HEK293 (cell line): ENCODE measurements around the gene DNAJC22.

Experiments used
- CTCF ChIA-PET: fragments of 350-600 bp; formaldehyde crosslinking; extraction: SDS; loops from one replicate; lab custom pipeline; 2021; ENCODE audit warnings: antibody characterized with exemption; lab: Yijun Ruan, JAX
- POLR2A ChIA-PET: fragments of 300-600 bp; formaldehyde crosslinking; extraction: SDS; loops from one replicate; lab custom pipeline; 2020; ENCODE audit warnings: antibody characterized with exemption, inconsistent platforms; lab: Yijun Ruan, JAX
- H3K27ac ChIP-seq: fragments of 200-500 bp; sonication (Bioruptor generic); 2 replicates; pipeline ENCODE4 v1.5.1; 2014; ENCODE audit warnings: low read depth, low read length, control low read depth, inconsistent platforms; ENCODE audit errors: extremely low read depth
- H3K36me3 ChIP-seq, 2 experiments: fragments of 200-500 bp in 1 of 2; sonication (Bioruptor generic) in 1 of 2; 1 replicate in 1 of 2; 2 replicates in 1 of 2; pipeline ENCODE4 v1.5.1; 2014 to 2017; ENCODE audit warnings: inconsistent platforms in 2 of 2, low read length in 2 of 2; ENCODE audit not compliant: control insufficient read depth in 2 of 2, insufficient read depth in 1 of 2
- H3K4me1 ChIP-seq: fragments of 200-500 bp; sonication (Bioruptor generic); 2 replicates; pipeline ENCODE4 v1.5.1; 2014; ENCODE audit warnings: mild to moderate bottlenecking, low read length, inconsistent platforms; ENCODE audit not compliant: control insufficient read depth, insufficient read depth
- H3K4me3 ChIP-seq: 2 replicates; pipeline ENCODE4 v1.5.1; 2011; ENCODE audit warnings: low read depth, mild to moderate bottlenecking, control low read depth, low read length, moderate library complexity
- H3K9me3 ChIP-seq: fragments of 200-500 bp; sonication (Bioruptor generic); 2 replicates; pipeline ENCODE4 v1.5.1; 2014; ENCODE audit warnings: low read depth, low read length, inconsistent platforms; ENCODE audit not compliant: control insufficient read depth, insufficient read depth
- BCL11B ChIP-seq: fragments of 450-650 bp; formaldehyde crosslinking; IDR thresholded peaks from 2 replicates; pipeline ENCODE4 v1.5.1; 2016; ENCODE audit warnings: low read depth, missing biosample characterization, missing genetic modification characterization
- EGR2 ChIP-seq: fragments of 450-650 bp; formaldehyde crosslinking; IDR thresholded peaks from 2 replicates; pipeline ENCODE4 v1.5.1; 2016; ENCODE audit warnings: low read depth, missing biosample characterization, missing genetic modification characterization
- FEZF1 ChIP-seq: fragments of 450-650 bp; formaldehyde crosslinking; IDR thresholded peaks from 2 replicates; pipeline ENCODE4 v1.5.1; 2016; ENCODE audit warnings: missing biosample characterization, missing genetic modification characterization
- HIC1 ChIP-seq: fragments of 450-650 bp; formaldehyde crosslinking; IDR thresholded peaks from 2 replicates; pipeline ENCODE4 v1.5.1; 2016; ENCODE audit warnings: missing biosample characterization, missing genetic modification characterization
- HOXD13 ChIP-seq: sonication (generic); formaldehyde crosslinking; IDR thresholded peaks from 2 replicates; pipeline ENCODE4 v1.8.0; 2022; ENCODE audit warnings: missing genetic modification reagents, borderline replicate concordance
- KLF8 ChIP-seq: fragments of 450-650 bp; formaldehyde crosslinking; IDR thresholded peaks from 2 replicates; pipeline ENCODE4 v1.5.1; 2016; ENCODE audit warnings: missing biosample characterization, missing genetic modification characterization
- OVOL3 ChIP-seq: fragments of 450-650 bp; formaldehyde crosslinking; IDR thresholded peaks from 2 replicates; pipeline ENCODE4 v1.5.1; 2016; ENCODE audit warnings: missing biosample characterization, missing genetic modification characterization
- PRDM1 ChIP-seq: fragments of 450-650 bp; formaldehyde crosslinking; IDR thresholded peaks from 2 replicates; pipeline ENCODE4; 2016; ENCODE audit warnings: missing biosample characterization, missing genetic modification characterization
- SALL2 ChIP-seq: fragments of 450-650 bp; formaldehyde crosslinking; IDR thresholded peaks from 2 replicates; pipeline ENCODE4 v1.5.0; 2017; ENCODE audit warnings: missing biosample characterization, mild to moderate bottlenecking, missing genetic modification characterization, borderline replicate concordance
- SCRT2 ChIP-seq: fragments of 450-650 bp; formaldehyde crosslinking; IDR thresholded peaks from 2 replicates; pipeline ENCODE4 v1.5.1; 2016; ENCODE audit warnings: missing biosample characterization, missing genetic modification characterization
- TCF7L2 ChIP-seq: IDR thresholded peaks from 2 replicates; pipeline ENCODE4 v1.6.1; 2011; ENCODE audit warnings: low read depth, mild to moderate bottlenecking, inconsistent platforms, low read length, moderate library complexity, borderline replicate concordance
- YY1 ChIP-seq: fragments of 450-650 bp; formaldehyde crosslinking; IDR thresholded peaks from 2 replicates; pipeline ENCODE4 v1.5.1; 2018; ENCODE audit warnings: missing biosample characterization, missing genetic modification characterization
- ZBTB7A ChIP-seq: fragments of 450-650 bp; formaldehyde crosslinking; IDR thresholded peaks from 2 replicates; pipeline ENCODE4 v1.5.1; 2016; ENCODE audit warnings: low read depth, missing biosample characterization, missing genetic modification characterization
- ZBTB8A ChIP-seq: fragments of 450-650 bp; formaldehyde crosslinking; IDR thresholded peaks from 2 replicates; pipeline ENCODE4 v1.5.1; 2016; ENCODE audit warnings: missing biosample characterization, missing genetic modification characterization
- ZEB2 ChIP-seq: fragments of 450-650 bp; formaldehyde crosslinking; IDR thresholded peaks from 2 replicates; pipeline ENCODE4 v1.5.1; 2016; ENCODE audit warnings: missing biosample characterization, missing genetic modification characterization
- ZFP37 ChIP-seq: fragments of 450-650 bp; formaldehyde crosslinking; IDR thresholded peaks from 2 replicates; pipeline ENCODE4 v1.5.1; 2016; ENCODE audit warnings: missing biosample characterization, missing genetic modification characterization
- ZNF133 ChIP-seq: fragments of 450-650 bp; formaldehyde crosslinking; IDR thresholded peaks from 2 replicates; pipeline ENCODE4 v1.5.1; 2016; ENCODE audit warnings: missing biosample characterization, missing genetic modification characterization
- ZNF138 ChIP-seq: fragments of 450-650 bp; formaldehyde crosslinking; IDR thresholded peaks from 2 replicates; pipeline ENCODE4 v1.5.1; 2016; ENCODE audit warnings: missing biosample characterization, missing genetic modification characterization, borderline replicate concordance
- ZNF19 ChIP-seq: fragments of 450-650 bp; formaldehyde crosslinking; IDR thresholded peaks from 2 replicates; pipeline ENCODE4; 2016; ENCODE audit warnings: missing biosample characterization, missing genetic modification characterization, low read depth
- ZNF26 ChIP-seq: fragments of 450-650 bp; formaldehyde crosslinking; IDR thresholded peaks from 2 replicates; pipeline ENCODE4 v1.5.1; 2016; ENCODE audit warnings: missing biosample characterization, missing genetic modification characterization
- ZNF366 ChIP-seq: fragments of 450-650 bp; formaldehyde crosslinking; conservative IDR thresholded peaks from 2 replicates; pipeline ENCODE4 v1.5.1; 2016; ENCODE audit warnings: missing biosample characterization, missing genetic modification characterization
- ZNF37A ChIP-seq: fragments of 450-650 bp; IDR thresholded peaks from 2 replicates; pipeline ENCODE4 v1.5.1; 2018; ENCODE audit warnings: missing biosample characterization, missing genetic modification characterization
- ZNF433 ChIP-seq: fragments of 450-650 bp; formaldehyde crosslinking; IDR thresholded peaks from 2 replicates; pipeline ENCODE4 v1.5.1; 2016; ENCODE audit warnings: missing biosample characterization, missing genetic modification characterization, low read depth
- ZNF488 ChIP-seq: fragments of 450-650 bp; formaldehyde crosslinking; IDR thresholded peaks from 2 replicates; pipeline ENCODE4 v1.5.1; 2016; ENCODE audit warnings: missing biosample characterization, missing genetic modification characterization
- ZNF558 ChIP-seq: fragments of 450-650 bp; formaldehyde crosslinking; IDR thresholded peaks from 2 replicates; pipeline ENCODE4 v1.5.1; 2016; ENCODE audit warnings: missing biosample characterization, missing genetic modification characterization
- ZNF830 ChIP-seq: fragments of 450-650 bp; IDR thresholded peaks from 2 replicates; pipeline ENCODE4 v1.5.0; 2018; ENCODE audit warnings: missing biosample characterization, missing genetic modification characterization, low read depth, mild to moderate bottlenecking, moderate library complexity
- ZNF843 ChIP-seq: fragments of 450-650 bp; formaldehyde crosslinking; IDR thresholded peaks from 2 replicates; pipeline ENCODE4 v1.5.1; 2016; ENCODE audit warnings: missing biosample characterization, missing genetic modification characterization
- TF ChIP-seq, protein P1 (sequence below): fragments of 450-650 bp; formaldehyde crosslinking; IDR thresholded peaks from 2 replicates; pipeline ENCODE4 v1.5.1; 2016; ENCODE audit warnings: missing biosample characterization, missing genetic modification characterization
- TF ChIP-seq, protein P2 (sequence below): fragments of 450-650 bp; IDR thresholded peaks from 2 replicates; pipeline ENCODE4 v1.5.1; 2018; ENCODE audit warnings: missing biosample characterization, missing genetic modification characterization

DNAJC22 gene

GRCh38 chr12:49348781-49349180 is 2.1 kb downstream of the DNAJC22 start:
- ChIA-PET CTCF (interaction anchor here (0.6 to 6.0 kb wide), 8 partner anchors 9 to 165 kb away, joined by 3 to 96 read pairs (median 32); partner anchors contain the start of gene C1QL4), POLR2A (no interaction called here)
- no peak overlapping the region for H3K27ac ChIP-seq
- H3K4me3 ChIP-seq, result no peak overlapping the region
- peaks cover 21% of the 10 kb centered on the region for H3K4me1 ChIP-seq
- TF ChIP-seq ZNF133 (tag by site-specific recombination) (no peak), SALL2 (tag by site-specific recombination) (no peak), FEZF1 (tag by site-specific recombination) (no peak), ZFP37 (tag by site-specific recombination) (no peak), PRDM1 (no peak), ZNF19 (tag by site-specific recombination) (no peak), ZNF843 (tag by site-specific recombination) (no peak), KLF8 (tag by site-specific recombination) (no peak), YY1 (no peak), TCF7L2 (no peak), ZBTB8A (tag by site-specific recombination) (no peak), EGR2 (no peak), ZNF830 (tag by site-specific recombination) (no peak), ZEB2 (no peak), ZNF138 (no peak), ZNF433 (tag by site-specific recombination) (no peak)
- TF ChIP-seq, protein P1, sequence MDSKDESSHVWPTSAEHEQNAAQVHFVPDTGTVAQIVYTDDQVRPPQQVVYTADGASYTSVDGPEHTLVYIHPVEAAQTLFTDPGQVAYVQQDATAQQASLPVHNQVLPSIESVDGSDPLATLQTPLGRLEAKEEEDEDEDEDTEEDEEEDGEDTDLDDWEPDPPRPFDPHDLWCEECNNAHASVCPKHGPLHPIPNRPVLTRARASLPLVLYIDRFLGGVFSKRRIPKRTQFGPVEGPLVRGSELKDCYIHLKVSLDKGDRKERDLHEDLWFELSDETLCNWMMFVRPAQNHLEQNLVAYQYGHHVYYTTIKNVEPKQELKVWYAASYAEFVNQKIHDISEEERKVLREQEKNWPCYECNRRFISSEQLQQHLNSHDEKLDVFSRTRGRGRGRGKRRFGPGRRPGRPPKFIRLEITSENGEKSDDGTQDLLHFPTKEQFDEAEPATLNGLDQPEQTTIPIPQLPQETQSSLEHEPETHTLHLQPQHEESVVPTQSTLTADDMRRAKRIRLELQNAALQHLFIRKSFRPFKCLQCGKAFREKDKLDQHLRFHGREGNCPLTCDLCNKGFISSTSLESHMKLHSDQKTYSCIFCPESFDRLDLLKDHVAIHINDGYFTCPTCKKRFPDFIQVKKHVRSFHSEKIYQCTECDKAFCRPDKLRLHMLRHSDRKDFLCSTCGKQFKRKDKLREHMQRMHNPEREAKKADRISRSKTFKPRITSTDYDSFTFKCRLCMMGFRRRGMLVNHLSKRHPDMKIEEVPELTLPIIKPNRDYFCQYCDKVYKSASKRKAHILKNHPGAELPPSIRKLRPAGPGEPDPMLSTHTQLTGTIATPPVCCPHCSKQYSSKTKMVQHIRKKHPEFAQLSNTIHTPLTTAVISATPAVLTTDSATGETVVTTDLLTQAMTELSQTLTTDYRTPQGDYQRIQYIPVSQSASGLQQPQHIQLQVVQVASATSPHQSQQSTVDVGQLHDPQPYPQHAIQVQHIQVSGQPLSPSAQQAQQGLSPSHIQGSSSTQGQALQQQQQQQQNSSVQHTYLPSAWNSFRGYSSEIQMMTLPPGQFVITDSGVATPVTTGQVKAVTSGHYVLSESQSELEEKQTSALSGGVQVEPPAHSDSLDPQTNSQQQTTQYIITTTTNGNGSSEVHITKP (tag by site-specific recombination), result no peak
- TF ChIP-seq, protein P2, sequence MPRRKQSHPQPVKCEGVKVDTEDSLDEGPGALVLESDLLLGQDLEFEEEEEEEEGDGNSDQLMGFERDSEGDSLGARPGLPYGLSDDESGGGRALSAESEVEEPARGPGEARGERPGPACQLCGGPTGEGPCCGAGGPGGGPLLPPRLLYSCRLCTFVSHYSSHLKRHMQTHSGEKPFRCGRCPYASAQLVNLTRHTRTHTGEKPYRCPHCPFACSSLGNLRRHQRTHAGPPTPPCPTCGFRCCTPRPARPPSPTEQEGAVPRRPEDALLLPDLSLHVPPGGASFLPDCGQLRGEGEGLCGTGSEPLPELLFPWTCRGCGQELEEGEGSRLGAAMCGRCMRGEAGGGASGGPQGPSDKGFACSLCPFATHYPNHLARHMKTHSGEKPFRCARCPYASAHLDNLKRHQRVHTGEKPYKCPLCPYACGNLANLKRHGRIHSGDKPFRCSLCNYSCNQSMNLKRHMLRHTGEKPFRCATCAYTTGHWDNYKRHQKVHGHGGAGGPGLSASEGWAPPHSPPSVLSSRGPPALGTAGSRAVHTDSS (tag by site-specific recombination), result no peak
- H3K9me3 ChIP-seq, result no peaks in the 10 kb centered on the region
- peaks cover 0 to 10% of the 10 kb centered on the region in 2 experiments; a peak in 1 of 3 replicates for H3K36me3 ChIP-seq

DNA sequence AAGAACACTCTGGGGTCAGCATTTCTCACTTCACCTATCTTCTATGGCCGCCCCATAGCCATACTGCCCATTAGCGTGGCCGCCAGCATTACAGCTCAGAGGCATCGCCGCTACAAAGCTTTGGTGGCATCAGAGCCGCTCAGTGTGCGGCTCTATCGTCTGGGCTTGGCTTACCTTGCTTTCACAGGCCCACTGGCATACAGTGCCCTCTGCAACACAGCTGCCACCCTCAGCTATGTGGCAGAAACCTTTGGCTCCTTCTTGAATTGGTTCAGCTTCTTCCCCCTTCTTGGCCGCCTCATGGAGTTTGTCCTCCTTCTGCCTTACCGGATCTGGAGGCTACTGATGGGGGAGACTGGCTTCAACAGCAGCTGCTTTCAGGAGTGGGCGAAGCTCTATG is 2.6 kb downstream of the DNAJC22 start:
- H3K36me3 ChIP-seq, result peaks cover 0 to 10% of the 10 kb centered on the region in 2 experiments; a peak in 1 of 3 replicates
- ChIA-PET POLR2A (no interaction called here), CTCF (interaction anchor here (0.5 to 6.0 kb wide), 7 partner anchors 8 to 165 kb away, joined by 3 to 96 read pairs (median 48); partner anchors contain the start of gene C1QL4)
- H3K4me1 ChIP-seq, result peaks cover 21% of the 10 kb centered on the region
- no peaks in the 10 kb centered on the region for H3K9me3 ChIP-seq
- no peak overlapping the region for H3K4me3 ChIP-seq
- H3K27ac ChIP-seq, result no peak overlapping the region
- TF ChIP-seq OVOL3 (no peak), SCRT2 (tag by site-specific recombination) (no peak), ZNF26 (tag by site-specific recombination) (no peak), BCL11B (tag by site-specific recombination) (no peak), HIC1 (tag by site-specific recombination) (no peak), ZBTB7A (no peak), ZNF488 (tag by site-specific recombination) (no peak), HOXD13 (CRISPR knock-in tag) (no peak), ZNF558 (tag by site-specific recombination) (no peak), ZNF37A (tag by site-specific recombination) (no peak), ZNF366 (tag by site-specific recombination) (no peak)
